Esophagus mucosa (tissue), 1 donor: ENCODE measurements around the gene OR6S1. TPM values are rescaled to one million over a fixed set of nuclear protein-coding genes. Genes with fewer than 3 reads are reported as not detected.
A peak's percentile ranks its signal among the peaks of the same experiment; 100 is the strongest.
"Not testable (repeated sequence)": the region's sequence is repeated elsewhere in the genome, so short reads cannot be mapped to it uniquely, and the experiment has no call there.

ENCODE experiments used
- ATAC-seq: fragments of 200-7000 bp; cut with Tn5 transposase; one replicate; pipeline ENCODE4 v1.9.1; 2020
- total RNA-seq: library from RNA; stranded (reverse); gene quantifications from one replicate; pipeline ENCODE4 v1.2.4, GENCODE V29; 2023
- donor health status: DM: yes; HTN: yes; CAD: no.

Gene OR6S1
- total RNA-seq, 1 donor from 2014 or later, result not detected

GRCh38 chr14:20608383-20609110, 32.9 kb downstream of the OR6S1 start:
- no peak for ATAC-seq

GRCh38 chr14:20607617-20608016, 33.9 kb downstream of the OR6S1 start:
- no peak for ATAC-seq

DNA sequence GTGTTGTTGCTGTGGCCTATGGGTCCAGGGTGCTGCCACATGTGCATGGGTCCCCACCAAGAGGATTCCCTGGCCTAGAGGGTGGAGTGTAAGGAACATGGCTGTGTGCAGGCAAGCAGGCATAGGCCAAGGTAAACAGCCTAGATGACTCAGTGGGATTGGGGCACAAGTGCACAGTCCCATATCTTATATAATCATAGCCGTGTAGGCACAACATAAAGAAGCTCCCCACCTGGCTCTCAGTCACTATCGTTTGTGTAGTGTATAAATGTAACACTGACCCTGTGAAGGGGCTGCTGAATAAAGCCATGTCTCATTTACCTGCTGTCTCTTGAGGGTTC, 34.6 kb downstream of the OR6S1 start:
- no peak for ATAC-seq

DNA sequence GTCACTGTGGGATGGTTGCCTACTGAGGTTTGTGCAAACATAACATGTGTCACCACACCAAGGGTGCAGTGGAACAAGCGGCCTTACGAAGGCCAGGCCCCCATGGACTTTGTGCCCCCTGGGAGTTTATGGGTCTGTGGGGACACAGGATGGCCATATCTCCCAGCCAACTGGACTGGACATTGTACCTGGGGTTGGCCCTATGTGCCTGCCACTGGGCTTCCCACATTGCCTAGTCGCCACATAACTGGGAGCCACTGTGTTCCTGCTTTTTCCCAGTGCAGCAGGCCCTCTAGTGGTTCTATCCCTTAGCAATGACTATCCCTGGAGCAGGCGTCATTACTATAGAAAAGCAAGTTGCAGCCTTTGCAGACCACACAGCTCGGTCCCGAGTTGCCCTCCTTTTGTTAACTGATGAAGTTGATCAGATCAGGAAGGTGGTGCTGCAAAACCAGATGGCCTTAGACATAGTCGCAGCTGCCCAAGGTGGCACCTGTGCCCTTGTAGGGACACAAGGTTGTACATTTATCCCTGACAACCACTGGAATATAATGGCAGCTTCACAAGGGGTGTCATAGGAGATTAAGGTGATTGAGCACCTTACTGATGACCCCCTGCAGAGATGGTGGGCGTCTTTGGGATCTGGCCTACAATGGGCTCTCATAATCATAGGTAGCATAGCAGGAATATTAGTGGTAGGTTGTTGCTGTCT, 35.1 kb downstream of the OR6S1 start:
- peak; percentile 45 for ATAC-seq

- no peak for ATAC-seq
Observed at GRCh38 chr14:20603813-20604690, 37.4 kb downstream of the OR6S1 start.

DNA sequence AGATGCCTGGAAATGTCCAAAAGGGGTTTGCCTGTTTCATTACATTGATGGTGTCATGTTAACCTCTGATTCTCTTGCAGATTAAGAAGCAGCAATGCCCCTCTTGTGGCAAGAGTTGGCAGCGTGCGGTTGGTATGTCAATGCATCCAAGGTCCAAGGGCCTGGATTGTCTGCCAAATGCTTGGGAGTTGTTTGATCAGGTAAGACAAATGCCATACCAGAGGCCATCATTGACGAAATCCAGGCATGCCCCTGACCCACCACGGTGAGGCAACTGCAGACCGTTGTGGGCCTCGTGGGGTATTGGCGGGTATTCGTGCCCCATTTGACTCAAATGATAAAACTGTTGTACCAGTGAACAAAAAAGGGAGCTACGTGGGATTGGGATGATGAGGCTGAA, 38.9 kb downstream of the OR6S1 start:
- ATAC-seq, result no peak

DNA sequence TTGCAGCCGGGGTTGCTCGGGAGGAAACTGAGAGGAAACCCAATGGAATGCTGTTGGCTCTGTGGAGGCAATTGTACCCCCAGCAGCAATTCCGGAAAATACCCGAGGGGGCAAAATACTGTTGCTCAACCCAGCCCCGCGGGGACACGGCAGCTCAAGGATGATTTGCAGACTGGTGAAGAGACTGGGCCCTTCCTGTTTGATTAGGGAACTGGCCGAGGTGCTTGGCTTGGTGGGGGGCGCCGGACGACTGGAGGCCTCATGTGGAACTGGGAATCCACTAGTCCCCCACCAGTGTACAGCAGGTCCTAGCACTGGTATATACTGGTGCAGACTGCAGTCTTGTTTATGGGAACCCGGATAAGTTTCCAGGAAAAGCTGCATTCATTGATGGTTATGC, 40.0 kb downstream of the OR6S1 start:
- ATAC-seq, result no peak

DNA sequence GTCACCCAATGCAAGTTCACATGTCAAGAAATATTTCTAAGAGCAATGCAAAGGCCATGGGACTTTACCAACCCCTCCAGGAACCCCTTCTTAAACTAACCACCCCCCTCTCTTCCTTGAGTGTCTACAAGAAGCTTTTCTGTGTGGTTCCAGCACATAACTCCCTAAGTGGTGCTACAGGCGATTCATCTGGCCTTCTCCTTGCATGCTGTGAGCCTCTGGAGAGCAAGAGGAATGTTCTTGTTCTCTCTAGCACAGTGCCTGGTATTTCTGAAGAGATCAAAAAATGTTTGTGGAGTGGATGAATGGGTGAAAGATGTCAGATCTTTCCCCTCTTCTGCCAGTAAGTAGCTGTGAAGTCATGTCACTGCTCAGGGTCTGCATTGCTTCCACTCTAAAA, 44.4 kb downstream of the OR6S1 start:
- ATAC-seq, result no peak

DNA sequence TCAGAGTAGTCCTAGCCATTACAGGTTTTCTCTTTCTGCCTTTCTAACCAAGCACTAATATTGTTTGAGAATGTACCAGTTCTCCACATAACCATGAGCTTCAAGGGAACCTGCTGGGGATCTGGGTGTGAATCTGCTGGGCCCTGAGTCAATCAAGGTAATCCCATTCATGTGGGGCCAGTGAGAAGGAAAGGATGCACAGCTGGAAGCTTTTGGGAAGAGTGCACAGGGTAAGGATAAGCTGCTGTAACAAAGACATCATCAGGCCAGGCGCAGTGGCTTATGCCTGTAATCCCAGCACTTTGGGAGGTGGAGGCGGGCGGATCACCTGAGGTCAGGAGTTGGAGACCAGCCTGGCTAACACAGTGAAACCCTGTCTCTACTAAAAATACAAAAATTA, 45.8 kb downstream of the OR6S1 start:
- not testable (repeated sequence) for ATAC-seq

DNA sequence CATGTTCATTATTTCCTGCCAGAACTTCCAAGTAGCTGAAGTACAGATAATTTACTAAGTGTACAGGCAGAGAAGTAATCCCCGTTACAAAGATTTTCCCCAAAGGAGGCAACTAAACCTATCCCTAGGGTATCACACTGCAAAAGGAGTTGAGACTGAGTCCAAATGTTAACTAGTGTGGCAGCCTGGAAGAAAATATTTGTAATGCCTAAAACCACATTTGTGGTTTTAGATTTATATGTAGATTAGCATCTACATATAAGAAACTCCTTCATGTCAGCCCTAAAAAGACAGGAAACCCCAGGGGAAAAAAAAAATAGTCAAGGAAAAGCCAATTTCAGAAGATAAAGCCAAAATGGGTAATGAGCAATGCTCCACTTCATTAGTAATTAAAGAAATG, 48.9 kb downstream of the OR6S1 start:
- no peak for ATAC-seq

DNA sequence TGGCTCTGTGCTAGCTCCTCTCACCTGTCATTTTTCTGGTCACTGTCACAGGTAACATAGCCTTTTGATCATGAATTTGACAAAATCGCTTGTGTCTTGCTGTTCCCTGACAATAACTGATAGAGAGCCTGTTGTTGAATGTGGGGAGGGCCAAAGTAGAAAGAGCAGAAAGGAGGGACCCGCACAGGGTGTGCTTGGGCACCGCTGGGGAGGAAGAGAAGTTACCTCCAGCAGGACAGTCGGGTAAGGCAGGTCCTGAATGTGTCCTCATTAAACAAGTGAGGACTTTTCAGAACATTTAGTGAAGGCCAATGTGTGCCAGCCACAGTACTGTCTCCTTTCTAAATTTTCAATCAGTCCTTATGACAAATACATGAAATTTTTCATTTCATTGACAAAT, 50.3 kb downstream of the OR6S1 start, which contains the start of gene RNASE12:
Gene RNASE12 (minus strand): TSS at position 142 of the 400 bp plus-strand sequence. CDS start 653 bp downstream, outside the sequence.
- no peak for ATAC-seq

Other genes starting within 250 kb of the OR6S1 start
- 17.2 TPM for gene TEP1, start 228.2 kb downstream of the OR6S1 start, total RNA-seq
- gene KLHL33, start 205.5 kb downstream of the OR6S1 start, total RNA-seq, result 0.04 TPM
- 16.2 TPM for gene OSGEP, start 186.9 kb downstream of the OR6S1 start, total RNA-seq
- gene APEX1, start 186.5 kb downstream of the OR6S1 start, total RNA-seq, result 119 TPM
- 22.8 TPM for gene PIP4P1, start 180.3 kb downstream of the OR6S1 start, total RNA-seq
- 76.4 TPM for gene PNP, start 172.3 kb downstream of the OR6S1 start, total RNA-seq
- gene RNASE10, start 136.2 kb downstream of the OR6S1 start, total RNA-seq, result 0.52 TPM
- not detected for gene RNASE9, start 80.6 kb downstream of the OR6S1 start, total RNA-seq
- gene RNASE11, start 53.7 kb downstream of the OR6S1 start, total RNA-seq, result not detected
- not detected for gene RNASE12, start 50.3 kb downstream of the OR6S1 start, total RNA-seq
- 1.7 TPM for gene RNASE4, start 42.9 kb upstream of the OR6S1 start, total RNA-seq
- 2.3 TPM for gene ANG, start 47.1 kb upstream of the OR6S1 start, total RNA-seq
- gene EDDM3A, start 104.2 kb upstream of the OR6S1 start, total RNA-seq, result not detected
- gene EDDM3B, start 126.7 kb upstream of the OR6S1 start, total RNA-seq, result not detected
- gene RNASE6, start 139.6 kb upstream of the OR6S1 start, total RNA-seq, result 0.40 TPM
- gene RNASE1, start 161.2 kb upstream of the OR6S1 start, total RNA-seq, result 8.6 TPM
- gene RNASE3, start 249.7 kb upstream of the OR6S1 start, total RNA-seq, result not detected